GM18909 (cell line): ENCODE results near the gene KMT5B.
"Not testable (repeated sequence)": the region's sequence is repeated elsewhere in the genome, so short reads cannot be mapped to it uniquely, and the experiment has no call there.

Source experiments
- ATAC-seq: cut with Tn5 transposase; IDR thresholded peaks from one replicate; pipeline ENCODE4 v1.9.1; 2021; ENCODE audit warnings: mild to moderate bottlenecking; ENCODE audit not compliant: unreplicated experiment, poor library complexity

The KMT5B gene

DNA sequence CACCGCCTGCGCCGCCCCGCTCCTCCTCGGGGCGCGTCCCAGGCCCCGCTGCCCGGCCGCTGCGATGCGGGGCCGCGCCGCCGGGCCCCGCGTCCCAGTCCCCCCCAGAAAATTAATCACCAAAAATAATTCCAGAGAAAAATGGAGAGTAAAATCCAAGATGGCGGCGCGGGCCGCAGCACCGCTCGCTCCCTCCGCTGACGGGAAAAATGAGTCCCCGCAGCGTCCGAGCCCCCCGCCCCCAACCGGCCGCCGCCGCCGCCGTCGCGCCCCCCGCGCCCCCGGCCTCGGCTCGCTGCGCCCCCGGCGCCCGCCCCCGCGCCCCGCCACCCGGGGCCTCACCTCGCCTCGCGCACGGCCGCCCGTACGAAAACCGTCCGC, at the start of gene KMT5B:
KMT5B (minus strand) TSS at position 162 of the 381 bp plus-strand sequence. CDS start 23,220 bp downstream, outside the sequence.
- peak; percentile 28 for ATAC-seq

GRCh38 chr11:68262544-68262827, 49.4 kb upstream of the KMT5B start:
- no peak for ATAC-seq

- ATAC-seq: no peak
Measured at GRCh38 chr11:68261749-68262543, 48.9 kb upstream of the KMT5B start.

DNA sequence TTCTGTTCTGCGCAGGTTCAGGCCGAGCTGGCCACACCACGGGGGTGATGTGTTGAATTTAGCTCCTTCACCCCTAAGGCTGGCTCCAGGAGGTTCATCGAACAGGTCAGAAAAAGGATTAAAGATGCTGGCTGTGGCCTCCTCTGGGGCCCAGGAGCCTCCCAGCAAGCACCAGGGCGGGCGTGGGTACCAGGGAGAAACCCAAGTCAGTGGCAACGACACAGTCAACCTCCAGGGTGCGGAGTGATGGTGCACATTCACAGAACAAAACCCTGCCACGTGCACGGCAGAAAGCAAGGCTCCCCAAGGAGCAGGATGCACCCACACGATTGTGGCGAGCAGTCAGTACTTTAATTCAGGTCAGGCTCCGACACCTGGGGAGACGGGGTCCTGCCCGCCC, 47.9 kb upstream of the KMT5B start:
- no peak for ATAC-seq

- ATAC-seq: no peak
Measured at GRCh38 chr11:68260484-68260883, 47.4 kb upstream of the KMT5B start.

- no peak for ATAC-seq
Measured at GRCh38 chr11:68259122-68259959, 46.2 kb upstream of the KMT5B start.

GRCh38 chr11:68258363-68258765, 45.3 kb upstream of the KMT5B start:
- ATAC-seq: no peak

DNA sequence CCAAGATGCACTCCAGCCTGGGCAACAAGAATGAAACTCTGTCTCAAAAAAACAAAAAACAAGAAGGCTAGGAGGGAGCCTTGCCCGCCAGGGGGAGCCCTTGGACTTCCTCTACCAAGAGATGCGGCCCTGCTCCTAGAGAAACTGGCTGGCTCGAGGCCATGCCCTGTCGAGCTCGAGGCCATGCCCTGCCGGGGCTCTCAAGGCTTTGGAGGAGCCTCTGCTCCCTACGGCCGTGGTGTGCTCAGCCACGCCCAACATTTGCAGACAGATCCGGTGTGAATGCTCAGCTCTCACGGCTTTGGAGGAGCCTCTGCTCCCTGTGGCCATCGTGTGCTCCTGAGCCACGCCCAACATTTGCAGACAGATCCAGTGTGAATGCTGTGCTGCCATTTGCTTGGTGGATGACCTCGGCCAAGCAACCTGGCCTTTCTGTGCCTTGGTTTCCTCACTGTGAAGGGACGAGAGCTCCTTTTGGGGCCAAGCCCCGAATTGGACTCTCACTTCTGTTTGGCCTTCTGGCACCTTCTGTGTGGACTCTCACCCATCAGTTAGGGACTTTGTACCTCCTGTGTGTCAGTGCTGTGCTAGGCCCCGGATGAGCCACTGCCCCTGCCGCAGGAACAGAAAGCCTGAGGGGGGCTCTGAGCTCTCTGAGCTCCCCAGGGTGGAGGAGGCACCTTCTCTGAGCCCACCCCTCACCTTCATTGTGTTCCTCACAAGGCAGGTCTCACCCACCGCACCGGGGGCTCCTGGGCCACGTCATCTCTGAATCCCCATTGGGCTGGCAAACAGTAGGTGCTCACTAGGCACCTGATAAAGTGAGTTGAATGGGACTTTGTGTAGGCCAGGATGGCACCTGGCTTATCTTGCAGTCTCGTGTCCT, 44.6 kb upstream of the KMT5B start:
- ATAC-seq: peak; percentile 52

DNA sequence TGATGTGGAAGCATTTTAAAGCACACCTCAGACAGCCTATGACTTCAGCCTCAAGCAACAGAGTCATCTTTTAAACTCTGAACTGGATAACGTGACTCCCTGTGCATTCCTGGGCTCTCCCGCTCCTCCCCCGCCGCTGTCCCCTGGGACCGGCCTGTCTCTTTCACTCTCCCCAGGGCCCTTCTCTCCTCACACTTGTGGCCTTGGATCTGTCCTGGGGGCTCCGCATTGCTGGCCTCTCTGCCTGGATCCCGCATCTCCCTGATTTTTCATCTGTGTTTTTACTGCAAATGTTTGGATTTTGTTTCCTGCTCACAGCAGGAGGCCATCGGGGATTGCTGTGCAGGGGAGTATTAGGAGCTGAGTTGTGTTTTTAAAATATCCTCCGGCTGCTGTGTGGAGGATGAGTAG, 43.2 kb upstream of the KMT5B start:
- ATAC-seq: no peak

- ATAC-seq: no peak
Measured at GRCh38 chr11:68255526-68255925, 42.4 kb upstream of the KMT5B start.

GRCh38 chr11:68254421-68254820, 41.3 kb upstream of the KMT5B start:
- no peak for ATAC-seq

DNA sequence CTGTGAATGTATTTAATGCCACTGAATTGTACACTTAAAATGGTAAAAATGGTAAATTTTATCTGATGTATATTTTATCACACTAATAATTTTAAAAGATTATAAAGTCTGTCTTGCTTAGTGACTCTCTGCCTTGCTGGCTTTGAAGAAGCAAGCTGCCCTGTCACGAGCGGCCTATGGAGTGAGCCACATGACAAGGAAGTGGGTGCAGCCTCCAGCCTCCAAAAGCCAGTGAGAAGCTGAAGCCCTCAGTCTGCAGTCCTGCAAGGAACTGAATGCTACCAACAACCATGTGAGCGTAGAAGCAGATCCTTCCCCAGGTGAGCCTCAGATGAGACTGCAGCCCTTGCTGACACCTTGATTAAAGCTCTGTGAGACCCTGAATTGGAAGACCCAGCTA, 38.7 kb upstream of the KMT5B start:
- ATAC-seq: no peak

GRCh38 chr11:68244912-68245311, 31.8 kb upstream of the KMT5B start:
- ATAC-seq: not testable (repeated sequence)

DNA sequence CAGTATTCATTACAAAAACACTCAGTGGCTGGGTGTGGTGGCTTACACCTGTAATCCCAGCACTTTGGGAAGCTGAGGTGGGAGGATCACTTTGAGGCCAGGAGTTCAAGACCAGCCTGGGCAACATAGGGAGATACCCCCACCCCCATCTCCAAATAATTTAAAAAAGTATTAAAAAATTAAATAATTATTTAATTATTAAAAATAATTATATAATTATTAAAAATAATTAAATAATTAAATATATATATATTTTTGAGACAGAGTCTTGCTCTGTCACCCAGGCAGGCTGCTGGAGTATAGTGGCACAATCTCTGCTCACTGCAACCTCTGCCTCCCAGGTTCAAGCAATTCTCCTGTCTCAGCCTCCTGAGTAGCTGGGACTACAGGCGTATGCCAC, 30.8 kb upstream of the KMT5B start:
- not testable (repeated sequence) for ATAC-seq

DNA sequence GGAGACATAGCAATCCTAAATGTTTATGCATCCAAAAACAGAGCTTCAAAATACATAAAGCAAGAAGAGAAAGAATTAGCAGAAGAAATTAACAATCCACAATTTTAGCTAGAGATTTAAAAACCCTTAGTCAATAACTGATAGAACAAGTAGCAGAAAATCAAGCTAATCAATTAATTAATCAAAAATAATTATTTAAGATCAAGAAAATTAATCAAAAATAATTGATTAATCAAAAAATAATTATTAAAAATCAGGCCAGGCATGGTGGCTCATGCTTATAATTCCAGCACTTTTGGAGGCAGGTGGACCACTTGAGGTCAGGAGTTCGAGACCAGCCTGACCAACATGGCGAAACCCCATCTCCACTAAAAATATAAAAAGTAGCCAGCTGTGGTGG, 29.5 kb upstream of the KMT5B start:
- no peak for ATAC-seq

GRCh38 chr11:68231621-68232020, 18.5 kb upstream of the KMT5B start:
- ATAC-seq: no peak

GRCh38 chr11:68229601-68230000, 16.5 kb upstream of the KMT5B start:
- no peak for ATAC-seq

DNA sequence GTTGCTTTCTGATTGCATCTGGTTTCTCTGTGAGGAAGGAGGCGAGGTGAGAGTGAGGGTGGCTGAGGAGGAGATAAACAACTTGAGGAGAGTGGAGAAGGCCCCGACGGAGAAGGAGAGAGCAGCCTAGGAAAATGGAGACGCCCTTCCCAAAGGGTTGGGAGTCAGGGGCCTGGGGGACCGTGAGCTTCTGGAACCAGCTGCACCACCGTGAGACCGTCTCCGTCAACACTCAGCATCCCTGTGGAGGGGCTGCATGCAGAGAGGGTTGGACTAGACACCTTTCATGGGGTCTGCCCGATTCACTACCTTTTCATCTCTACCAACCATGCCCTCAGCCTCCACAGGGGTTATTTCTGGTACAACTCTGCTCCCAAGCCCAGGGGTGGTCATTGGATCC, 13.3 kb upstream of the KMT5B start:
- no peak for ATAC-seq

- ATAC-seq: no peak
Measured at GRCh38 chr11:68224606-68225005, 11.5 kb upstream of the KMT5B start.

- no peak for ATAC-seq
Measured at GRCh38 chr11:68223275-68223674, 10.2 kb upstream of the KMT5B start.

GRCh38 chr11:68221406-68221805, 8.3 kb upstream of the KMT5B start:
- no peak for ATAC-seq
